Measurements from ENCODE around the gene ZACN.

DNA sequence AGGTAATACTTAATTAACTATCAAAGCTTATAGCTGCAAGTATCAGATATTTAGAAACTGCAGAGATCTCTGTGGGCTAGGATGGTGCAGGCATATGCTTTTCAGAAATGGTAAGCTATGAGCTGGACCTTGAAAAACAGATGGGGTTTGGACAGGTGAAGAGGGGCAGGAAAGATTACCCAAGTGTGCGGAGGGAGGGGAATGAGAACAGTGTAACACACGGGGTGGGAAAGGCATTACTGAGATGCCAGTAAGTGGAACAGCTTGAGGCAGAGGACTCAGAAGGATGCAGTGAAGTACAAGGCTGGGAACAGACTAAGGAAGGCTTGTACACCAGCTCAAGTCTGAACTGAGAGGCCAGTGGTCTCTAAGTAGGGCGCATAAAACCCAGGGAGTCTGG lies 29.7 kb upstream of the ZACN start:
- TF ChIP-seq, protein P1, sequence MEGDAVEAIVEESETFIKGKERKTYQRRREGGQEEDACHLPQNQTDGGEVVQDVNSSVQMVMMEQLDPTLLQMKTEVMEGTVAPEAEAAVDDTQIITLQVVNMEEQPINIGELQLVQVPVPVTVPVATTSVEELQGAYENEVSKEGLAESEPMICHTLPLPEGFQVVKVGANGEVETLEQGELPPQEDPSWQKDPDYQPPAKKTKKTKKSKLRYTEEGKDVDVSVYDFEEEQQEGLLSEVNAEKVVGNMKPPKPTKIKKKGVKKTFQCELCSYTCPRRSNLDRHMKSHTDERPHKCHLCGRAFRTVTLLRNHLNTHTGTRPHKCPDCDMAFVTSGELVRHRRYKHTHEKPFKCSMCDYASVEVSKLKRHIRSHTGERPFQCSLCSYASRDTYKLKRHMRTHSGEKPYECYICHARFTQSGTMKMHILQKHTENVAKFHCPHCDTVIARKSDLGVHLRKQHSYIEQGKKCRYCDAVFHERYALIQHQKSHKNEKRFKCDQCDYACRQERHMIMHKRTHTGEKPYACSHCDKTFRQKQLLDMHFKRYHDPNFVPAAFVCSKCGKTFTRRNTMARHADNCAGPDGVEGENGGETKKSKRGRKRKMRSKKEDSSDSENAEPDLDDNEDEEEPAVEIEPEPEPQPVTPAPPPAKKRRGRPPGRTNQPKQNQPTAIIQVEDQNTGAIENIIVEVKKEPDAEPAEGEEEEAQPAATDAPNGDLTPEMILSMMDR (IDR thresholded peaks at IDR 0.05; ENCODE audit: insufficient read depth, low read length, poor library complexity, severe bottlenecking): no peak
- no peak for TF ChIP-seq EZH2phosphoT487 (conservative IDR thresholded peaks at IDR 0.05; ENCODE audit: low read length)
